DLD1 (cell line): Measurements from ENCODE around the gene ERGIC1.

Source experiments
- in situ Hi-C: cut with HindIII; loops from 2 replicates; pipeline ENCODE4 v1.10.0; 2017; ENCODE audit warnings: low sequenced_read_pairs

Gene ERGIC1

GRCh38 chr5:172913117-172913850 is 79.2 kb downstream of the ERGIC1 start:
- in situ Hi-C loops: no loop called here

GRCh38 chr5:172915514-172915913 is 81.5 kb downstream of the ERGIC1 start:
- in situ Hi-C loops: no loop called here

GRCh38 chr5:172918421-172919371 is 84.6 kb downstream of the ERGIC1 start:
- in situ Hi-C loops: no loop called here

GRCh38 chr5:172919525-172920446 is 85.7 kb downstream of the ERGIC1 start:
- in situ Hi-C loops: no loop called here

- in situ Hi-C loops: no loop called here
Measured at GRCh38 chr5:172920447-172920849, 86.4 kb downstream of the ERGIC1 start.

- in situ Hi-C loops: no loop called here
Measured at GRCh38 chr5:172920995-172921394, 86.9 kb downstream of the ERGIC1 start.

- in situ Hi-C loops: no loop called here
Measured at GRCh38 chr5:172921906-172922305, 87.9 kb downstream of the ERGIC1 start.

- in situ Hi-C loops: no loop called here
Measured at GRCh38 chr5:172923539-172923938, 89.5 kb downstream of the ERGIC1 start.

GRCh38 chr5:172925336-172925948 is 91.4 kb downstream of the ERGIC1 start:
- in situ Hi-C loops: no loop called here

- in situ Hi-C loops: no loop called here
Measured at GRCh38 chr5:172926008-172926523, 92.0 kb downstream of the ERGIC1 start.

- in situ Hi-C loops: no loop called here
Measured at GRCh38 chr5:172926796-172927195, 92.7 kb downstream of the ERGIC1 start.

GRCh38 chr5:172929371-172929838 is 95.4 kb downstream of the ERGIC1 start:
- in situ Hi-C loops: no loop called here

GRCh38 chr5:172931001-172931536 is 97.0 kb downstream of the ERGIC1 start:
- in situ Hi-C loops: no loop called here

- in situ Hi-C loops: no loop called here
Measured at GRCh38 chr5:172932313-172933017, 98.4 kb downstream of the ERGIC1 start.

GRCh38 chr5:172933238-172933637 is 99.2 kb downstream of the ERGIC1 start:
- in situ Hi-C loops: no loop called here

GRCh38 chr5:172935096-172935495 is 101.0 kb downstream of the ERGIC1 start:
- in situ Hi-C loops: no loop called here

GRCh38 chr5:172936401-172936800 is 102.3 kb downstream of the ERGIC1 start:
- in situ Hi-C loops: no loop called here

GRCh38 chr5:172939071-172939470 is 105.0 kb downstream of the ERGIC1 start:
- in situ Hi-C loops: no loop called here

- in situ Hi-C loops: no loop called here
Measured at GRCh38 chr5:172939611-172940267, 105.7 kb downstream of the ERGIC1 start.
